ENCODE data around the gene TRIM13. TPM values are rescaled to one million over a fixed set of nuclear protein-coding genes. Genes with fewer than 3 reads are reported as not detected.

The TRIM13 gene
- total RNA-seq, 1 donor: 21.7 TPM

- TF ChIP-seq CTCF (IDR thresholded peaks at IDR 0.05; ENCODE audit: extremely low read depth, low read depth, low read length): no peak
- no peak overlapping the region for H3K4me3 ChIP-seq (ENCODE audit: insufficient read depth, low read length)
- H3K9me3 ChIP-seq (ENCODE audit: low read depth, low read length): no peaks in the 10 kb centered on the region
- H3K4me2 ChIP-seq (ENCODE audit: insufficient read depth, low read length): no peak overlapping the region
- no peaks in the 10 kb centered on the region for H3K36me3 ChIP-seq (ENCODE audit: insufficient read depth, low read length)
- H3K27ac ChIP-seq (ENCODE audit: low read depth, low read length): no peak overlapping the region
- no peaks in the 10 kb centered on the region for H3K4me1 ChIP-seq (ENCODE audit: insufficient read depth, low read length)
- no peaks in the 10 kb centered on the region for H4K20me1 ChIP-seq (ENCODE audit: insufficient read depth, low read length)
- peak; percentile 45 for DNase-seq (ENCODE audit: insufficient read length, low spot score, missing footprints)
- no peaks in the 10 kb centered on the region for H3K27me3 ChIP-seq (ENCODE audit: insufficient read depth, low read length)
- H3K79me2 ChIP-seq (ENCODE audit: insufficient read depth, low read length): no peaks in the 10 kb centered on the region
- H2AFZ ChIP-seq (ENCODE audit: low read length): no peak overlapping the region
Measured at GRCh38 chr13:49954674-49955455, 42.0 kb upstream of the TRIM13 start.

- H3K9me3 ChIP-seq (ENCODE audit: low read depth, low read length): no peaks in the 10 kb centered on the region
- no peak overlapping the region for H2AFZ ChIP-seq (ENCODE audit: low read length)
- H3K27me3 ChIP-seq (ENCODE audit: insufficient read depth, low read length): no peaks in the 10 kb centered on the region
- no peak for TF ChIP-seq CTCF (IDR thresholded peaks at IDR 0.05; ENCODE audit: extremely low read depth, low read depth, low read length)
- H3K36me3 ChIP-seq (ENCODE audit: insufficient read depth, low read length): no peaks in the 10 kb centered on the region
- no peak overlapping the region for H3K27ac ChIP-seq (ENCODE audit: low read depth, low read length)
- no peak for DNase-seq (ENCODE audit: insufficient read length, low spot score, missing footprints)
- no peaks in the 10 kb centered on the region for H4K20me1 ChIP-seq (ENCODE audit: insufficient read depth, low read length)
- no peaks in the 10 kb centered on the region for H3K79me2 ChIP-seq (ENCODE audit: insufficient read depth, low read length)
- no peak overlapping the region for H3K4me2 ChIP-seq (ENCODE audit: insufficient read depth, low read length)
- no peak overlapping the region for H3K4me3 ChIP-seq (ENCODE audit: insufficient read depth, low read length)
- H3K4me1 ChIP-seq (ENCODE audit: insufficient read depth, low read length): no peaks in the 10 kb centered on the region
Measured at GRCh38 chr13:49956131-49956530, 40.7 kb upstream of the TRIM13 start.

GRCh38 chr13:49958321-49958720 is 38.5 kb upstream of the TRIM13 start:
- H3K4me1 ChIP-seq (ENCODE audit: insufficient read depth, low read length): no peaks in the 10 kb centered on the region
- H3K9me3 ChIP-seq (ENCODE audit: low read depth, low read length): no peaks in the 10 kb centered on the region
- H3K27ac ChIP-seq (ENCODE audit: low read depth, low read length): no peak overlapping the region
- no peak overlapping the region for H3K4me3 ChIP-seq (ENCODE audit: insufficient read depth, low read length)
- H3K36me3 ChIP-seq (ENCODE audit: insufficient read depth, low read length): no peaks in the 10 kb centered on the region
- no peak overlapping the region for H3K4me2 ChIP-seq (ENCODE audit: insufficient read depth, low read length)
- no peak for TF ChIP-seq CTCF (IDR thresholded peaks at IDR 0.05; ENCODE audit: extremely low read depth, low read depth, low read length)
- H3K27me3 ChIP-seq (ENCODE audit: insufficient read depth, low read length): no peaks in the 10 kb centered on the region
- no peak for DNase-seq (ENCODE audit: insufficient read length, low spot score, missing footprints)
- H4K20me1 ChIP-seq (ENCODE audit: insufficient read depth, low read length): no peaks in the 10 kb centered on the region
- H2AFZ ChIP-seq (ENCODE audit: low read length): no peak overlapping the region
- no peaks in the 10 kb centered on the region for H3K79me2 ChIP-seq (ENCODE audit: insufficient read depth, low read length)

GRCh38 chr13:49967456-49967855 is 29.4 kb upstream of the TRIM13 start:
- no peak overlapping the region for H2AFZ ChIP-seq (ENCODE audit: low read length)
- no peaks in the 10 kb centered on the region for H3K9me3 ChIP-seq (ENCODE audit: low read depth, low read length)
- DNase-seq (ENCODE audit: insufficient read length, low spot score, missing footprints): no peak
- no peak overlapping the region for H3K4me3 ChIP-seq (ENCODE audit: insufficient read depth, low read length)
- no peaks in the 10 kb centered on the region for H4K20me1 ChIP-seq (ENCODE audit: insufficient read depth, low read length)
- no peak for TF ChIP-seq CTCF (IDR thresholded peaks at IDR 0.05; ENCODE audit: extremely low read depth, low read depth, low read length)
- no peaks in the 10 kb centered on the region for H3K27me3 ChIP-seq (ENCODE audit: insufficient read depth, low read length)
- H3K4me1 ChIP-seq (ENCODE audit: insufficient read depth, low read length): no peaks in the 10 kb centered on the region
- H3K36me3 ChIP-seq (ENCODE audit: insufficient read depth, low read length): peaks cover 15% of the 10 kb centered on the region
- no peaks in the 10 kb centered on the region for H3K79me2 ChIP-seq (ENCODE audit: insufficient read depth, low read length)
- H3K27ac ChIP-seq (ENCODE audit: low read depth, low read length): no peak overlapping the region
- no peak overlapping the region for H3K4me2 ChIP-seq (ENCODE audit: insufficient read depth, low read length)
